ENCODE data around the gene ERBB3.

DNA sequence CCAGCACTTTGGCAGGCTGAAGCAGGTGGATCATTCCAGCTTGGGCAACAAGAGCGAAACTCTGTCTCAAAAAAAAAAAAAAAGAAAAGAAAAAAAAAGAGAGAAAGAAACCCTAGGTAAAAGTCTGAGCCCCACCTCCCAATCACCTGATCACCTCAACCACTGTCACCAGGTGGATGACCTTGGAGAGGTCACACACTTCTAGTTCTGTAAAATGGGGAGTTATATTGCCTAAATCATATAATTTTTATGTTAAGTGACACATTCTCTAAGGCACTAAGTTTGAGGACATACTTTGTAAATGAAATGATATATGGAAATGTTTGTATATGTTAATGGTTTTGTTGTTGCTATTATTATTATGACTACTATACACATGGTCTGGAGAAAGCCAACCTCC is 1.5 kb upstream of the ERBB3 start:
- TF ChIP-seq SUZ12 (IDR thresholded peaks at IDR 0.05; ENCODE audit: extremely low read depth, insufficient read depth, insufficient read length) = no peak
- no peak for TF ChIP-seq YY1 (IDR thresholded peaks at IDR 0.05; ENCODE audit: insufficient read depth, insufficient read length)
- TF ChIP-seq ZNF274 (IDR thresholded peaks at IDR 0.05; ENCODE audit: low read depth, low read length) = no peak

Measured in NT2/D1 (cell line).